HEK293 (cell line): ENCODE results near the gene FERMT3.

ENCODE experiments used
- KLF17 ChIP-seq: fragments of 450-650 bp; formaldehyde crosslinking; IDR thresholded peaks from 2 replicates; pipeline ENCODE4 v1.5.1; 2016; ENCODE audit warnings: missing biosample characterization, missing genetic modification characterization
- OVOL3 ChIP-seq: fragments of 450-650 bp; formaldehyde crosslinking; IDR thresholded peaks from 2 replicates; pipeline ENCODE4 v1.5.1; 2016; ENCODE audit warnings: missing biosample characterization, missing genetic modification characterization
- PATZ1 ChIP-seq: fragments of 450-650 bp; formaldehyde crosslinking; IDR thresholded peaks from 2 replicates; pipeline ENCODE4 v1.5.1; 2016; ENCODE audit warnings: missing biosample characterization, missing genetic modification characterization
- PBX3 ChIP-seq: sonication (generic); formaldehyde crosslinking; IDR thresholded peaks from 2 replicates; pipeline ENCODE4 v1.8.1; 2022; ENCODE audit warnings: mild to moderate bottlenecking, moderate library complexity, missing genetic modification reagents
- PRDM10 ChIP-seq: fragments of 450-650 bp; formaldehyde crosslinking; IDR thresholded peaks from 2 replicates; pipeline ENCODE4 v1.5.1; 2016; ENCODE audit warnings: missing biosample characterization, missing genetic modification characterization
- PRDM4 ChIP-seq: fragments of 450-650 bp; formaldehyde crosslinking; IDR thresholded peaks from 2 replicates; pipeline ENCODE4 v1.5.1; 2017; ENCODE audit warnings: missing biosample characterization, missing genetic modification characterization
- SETDB1 ChIP-seq: IDR thresholded peaks from one replicate; pipeline ENCODE4 v1.6.1; 2017; ENCODE audit warnings: mild to moderate bottlenecking, low read length, moderate library complexity, mixed read lengths; ENCODE audit not compliant: insufficient read length
- ZBTB1 ChIP-seq: fragments of 450-650 bp; formaldehyde crosslinking; IDR thresholded peaks from 2 replicates; pipeline ENCODE4 v1.5.1; 2016; ENCODE audit warnings: missing biosample characterization, missing genetic modification characterization
- ZBTB11 ChIP-seq: fragments of 450-650 bp; formaldehyde crosslinking; conservative IDR thresholded peaks from 2 replicates; pipeline ENCODE4 v1.5.1; 2016; ENCODE audit warnings: low read depth, missing biosample characterization, missing genetic modification characterization
- ZBTB48 ChIP-seq: fragments of 450-650 bp; formaldehyde crosslinking; IDR thresholded peaks from 2 replicates; pipeline ENCODE4 v1.5.1; 2016; ENCODE audit warnings: missing biosample characterization, missing genetic modification characterization
- ZIC2 ChIP-seq: fragments of 450-650 bp; formaldehyde crosslinking; IDR thresholded peaks from 2 replicates; pipeline ENCODE4 v1.5.1; 2016; ENCODE audit warnings: missing biosample characterization, missing genetic modification characterization
- ZNF169 ChIP-seq: fragments of 450-650 bp; formaldehyde crosslinking; IDR thresholded peaks from 2 replicates; pipeline ENCODE4 v1.5.1; 2016; ENCODE audit warnings: missing biosample characterization, missing genetic modification characterization
- ZNF18 ChIP-seq: fragments of 450-650 bp; formaldehyde crosslinking; IDR thresholded peaks from 2 replicates; pipeline ENCODE4 v1.5.1; 2016; ENCODE audit warnings: missing biosample characterization, missing genetic modification characterization
- ZNF311 ChIP-seq: fragments of 450-650 bp; formaldehyde crosslinking; IDR thresholded peaks from 2 replicates; pipeline ENCODE4 v1.5.1; 2017; ENCODE audit warnings: missing biosample characterization, missing genetic modification characterization, borderline replicate concordance
- ZNF449 ChIP-seq: fragments of 450-650 bp; formaldehyde crosslinking; IDR thresholded peaks from 2 replicates; pipeline ENCODE4 v1.5.1; 2017; ENCODE audit warnings: missing biosample characterization, mild to moderate bottlenecking, missing genetic modification characterization, moderate library complexity
- ZNF596 ChIP-seq: fragments of 450-650 bp; IDR thresholded peaks from 2 replicates; pipeline ENCODE4 v1.5.0; 2018; ENCODE audit warnings: missing biosample characterization, mild to moderate bottlenecking, missing genetic modification characterization, moderate library complexity
- ZNF660 ChIP-seq: fragments of 450-650 bp; IDR thresholded peaks from 2 replicates; pipeline ENCODE4 v1.5.1; 2018; ENCODE audit warnings: missing biosample characterization, mild to moderate bottlenecking, missing genetic modification characterization
- ZNF670 ChIP-seq: fragments of 450-650 bp; formaldehyde crosslinking; IDR thresholded peaks from 2 replicates; pipeline ENCODE4 v1.5.1; 2016; ENCODE audit warnings: missing biosample characterization, missing genetic modification characterization, low read depth
- ZSCAN4 ChIP-seq: fragments of 450-650 bp; formaldehyde crosslinking; IDR thresholded peaks from 2 replicates; pipeline ENCODE4 v1.5.1; 2017; ENCODE audit warnings: missing biosample characterization, missing genetic modification characterization

The FERMT3 gene

GRCh38 chr11:64245797-64246620, 39.5 kb downstream of the FERMT3 start (continued):
- TF ChIP-seq PRDM4 (no peak), ZNF169 (no peak), KLF17 (tag by site-specific recombination) (peak; percentile 85), OVOL3 (no peak), PRDM10 (tag by site-specific recombination) (peak; percentile 67), ZNF311 (tag by site-specific recombination) (no peak), ZNF449 (tag by site-specific recombination) (no peak), ZBTB11 (no peak), ZNF660 (tag by site-specific recombination) (no peak), ZIC2 (tag by site-specific recombination) (peak; percentile 65), PBX3 (CRISPR knock-in tag) (no peak), ZBTB1 (tag by site-specific recombination) (no peak), ZBTB48 (tag by site-specific recombination) (0 out of 2 replicates have a peak, but pooled peaks have one; percentile 27), ZNF18 (no peak), ZSCAN4 (tag by site-specific recombination) (no peak), PATZ1 (tag by site-specific recombination) (peak; percentile 84), SETDB1 (no peak), ZNF596 (no peak), ZNF670 (tag by site-specific recombination) (no peak)
